ENCODE results near the gene BRWD1. TPM values are rescaled to one million over a fixed set of nuclear protein-coding genes. Genes with fewer than 3 reads are reported as not detected.
"Not testable (repeated sequence)": the region's sequence is repeated elsewhere in the genome, so short reads cannot be mapped to it uniquely, and the experiment has no call there.

Gene BRWD1
- total RNA-seq, 1 donor from 2014 or later = 55.7 TPM

DNA sequence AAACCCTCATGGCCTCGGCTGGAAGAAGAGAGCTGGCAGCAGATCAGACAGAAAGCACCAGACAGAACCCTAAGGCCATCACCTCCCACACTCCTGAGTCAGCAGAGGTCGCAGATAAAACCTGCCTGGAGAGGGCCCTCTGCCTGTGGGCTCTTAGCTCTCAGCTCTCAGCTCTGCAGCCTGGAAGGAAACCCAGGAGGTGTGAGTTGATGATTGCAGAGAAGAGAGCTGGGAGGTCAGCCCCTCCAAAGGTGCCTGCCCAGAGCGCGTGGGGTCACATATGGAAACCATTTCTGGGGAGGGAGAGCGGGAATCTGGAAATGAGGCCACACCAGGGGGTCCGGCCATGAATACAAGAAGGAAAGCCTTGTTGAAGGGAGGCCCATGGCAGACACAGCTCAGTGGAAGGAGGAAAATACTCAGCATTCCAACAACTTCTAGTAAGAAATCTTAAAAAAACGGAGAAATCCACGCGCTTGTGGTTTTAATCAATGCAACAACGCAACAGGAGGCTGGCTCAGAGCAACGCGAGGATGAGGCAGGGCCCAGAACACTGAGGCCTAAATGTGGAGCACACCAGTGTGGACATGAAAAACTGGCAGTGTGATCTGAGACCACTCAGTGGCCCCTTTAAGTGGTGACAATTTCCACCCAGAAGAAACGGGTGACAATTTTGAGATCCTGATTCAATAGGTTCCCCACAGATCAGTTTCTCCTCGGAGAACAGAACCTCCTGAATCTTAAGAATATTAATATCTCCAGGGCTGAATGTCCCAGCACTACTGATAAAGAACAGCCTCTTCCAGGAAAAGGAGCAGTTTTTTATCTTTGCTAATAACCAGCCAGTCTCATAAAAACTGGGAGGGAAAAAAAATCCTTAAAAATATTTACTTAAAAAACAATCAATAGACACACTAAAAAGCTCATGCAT lies 175.9 kb downstream of the BRWD1 start:
- Mint-ChIP-seq H3K9me3 (ENCODE audit: low read depth) (no peaks in the 10 kb centered on the region), H3K27ac (no peak overlapping the region), H3K4me3 (ENCODE audit: low read depth) (no peak overlapping the region), H3K36me3 (ENCODE audit: insufficient read depth) (no peaks in the 10 kb centered on the region), H3K27me3 (peaks cover 5% of the 10 kb centered on the region), H3K4me1 (ENCODE audit: low read depth) (no peaks in the 10 kb centered on the region)
- TF ChIP-seq, protein P1, sequence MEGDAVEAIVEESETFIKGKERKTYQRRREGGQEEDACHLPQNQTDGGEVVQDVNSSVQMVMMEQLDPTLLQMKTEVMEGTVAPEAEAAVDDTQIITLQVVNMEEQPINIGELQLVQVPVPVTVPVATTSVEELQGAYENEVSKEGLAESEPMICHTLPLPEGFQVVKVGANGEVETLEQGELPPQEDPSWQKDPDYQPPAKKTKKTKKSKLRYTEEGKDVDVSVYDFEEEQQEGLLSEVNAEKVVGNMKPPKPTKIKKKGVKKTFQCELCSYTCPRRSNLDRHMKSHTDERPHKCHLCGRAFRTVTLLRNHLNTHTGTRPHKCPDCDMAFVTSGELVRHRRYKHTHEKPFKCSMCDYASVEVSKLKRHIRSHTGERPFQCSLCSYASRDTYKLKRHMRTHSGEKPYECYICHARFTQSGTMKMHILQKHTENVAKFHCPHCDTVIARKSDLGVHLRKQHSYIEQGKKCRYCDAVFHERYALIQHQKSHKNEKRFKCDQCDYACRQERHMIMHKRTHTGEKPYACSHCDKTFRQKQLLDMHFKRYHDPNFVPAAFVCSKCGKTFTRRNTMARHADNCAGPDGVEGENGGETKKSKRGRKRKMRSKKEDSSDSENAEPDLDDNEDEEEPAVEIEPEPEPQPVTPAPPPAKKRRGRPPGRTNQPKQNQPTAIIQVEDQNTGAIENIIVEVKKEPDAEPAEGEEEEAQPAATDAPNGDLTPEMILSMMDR (IDR thresholded peaks at IDR 0.05; ENCODE audit: unreplicated experiment) = no peak
- DNase-seq (ENCODE audit: low spot score, unreplicated experiment) = no peak

- Mint-ChIP-seq H3K4me1 (ENCODE audit: low read depth) (no peaks in the 10 kb centered on the region), H3K27ac (no peak overlapping the region), H3K27me3 (peaks cover 5% of the 10 kb centered on the region), H3K36me3 (ENCODE audit: insufficient read depth) (no peaks in the 10 kb centered on the region), H3K4me3 (ENCODE audit: low read depth) (no peak overlapping the region), H3K9me3 (ENCODE audit: low read depth) (no peaks in the 10 kb centered on the region)
- TF ChIP-seq, protein P1 (IDR thresholded peaks at IDR 0.05; ENCODE audit: unreplicated experiment) = no peak
- DNase-seq (ENCODE audit: low spot score, unreplicated experiment) = no peak
These were observed 176.7 kb downstream of the BRWD1 start for GRCh38 chr21:39136711-39137110.

GRCh38 chr21:39136138-39136537 lies 177.3 kb downstream of the BRWD1 start:
- not testable (repeated sequence) for H3K27me3 Mint-ChIP-seq; H3K9me3 Mint-ChIP-seq (ENCODE audit: low read depth); H3K4me3 Mint-ChIP-seq (ENCODE audit: low read depth); H3K36me3 Mint-ChIP-seq (ENCODE audit: insufficient read depth); DNase-seq (ENCODE audit: low spot score, unreplicated experiment); H3K27ac Mint-ChIP-seq; H3K4me1 Mint-ChIP-seq (ENCODE audit: low read depth)
- TF ChIP-seq, protein P1 (IDR thresholded peaks at IDR 0.05; ENCODE audit: unreplicated experiment) = peak; percentile 46

- Mint-ChIP-seq H3K27ac (no peak overlapping the region), H3K27me3 (no peaks in the 10 kb centered on the region), H3K9me3 (ENCODE audit: low read depth) (no peaks in the 10 kb centered on the region), H3K36me3 (ENCODE audit: insufficient read depth) (no peaks in the 10 kb centered on the region), H3K4me3 (ENCODE audit: low read depth) (no peak overlapping the region), H3K4me1 (ENCODE audit: low read depth) (no peaks in the 10 kb centered on the region)
- no peak for DNase-seq (ENCODE audit: low spot score, unreplicated experiment)
- TF ChIP-seq, protein P1 (IDR thresholded peaks at IDR 0.05; ENCODE audit: unreplicated experiment) = no peak
These were observed 179.1 kb downstream of the BRWD1 start for GRCh38 chr21:39134288-39134810.

Other genes with a start within 250 kb of the BRWD1 start
- gene PSMG1, start 130.2 kb downstream of the BRWD1 start, total RNA-seq = 35.0 and 39.7 TPM in 2 replicates
- 596 and 597 TPM in 2 replicates for gene HMGN1, start 35.5 kb upstream of the BRWD1 start, total RNA-seq
- 1.3 and 1.8 TPM in 2 replicates for gene LCA5L, start 132.1 kb upstream of the BRWD1 start, total RNA-seq
- gene SH3BGR, start 138.3 kb upstream of the BRWD1 start, total RNA-seq = 2.2 and 2.7 TPM in 2 replicates